Measurements from ENCODE around the gene C1QTNF3. TPM values are rescaled to one million over a fixed set of nuclear protein-coding genes. Genes with fewer than 3 reads are reported as not detected.

Gene C1QTNF3
- total RNA-seq, 2 donors from 2014 or later: 1.6 to 8.2 TPM

GRCh38 chr5:33995865-33996264, 47.1 kb downstream of the C1QTNF3 start:
- H3K9me3 ChIP-seq: no peaks in the 10 kb centered on the region

GRCh38 chr5:33994845-33995244, 48.2 kb downstream of the C1QTNF3 start:
- Histone ChIP-seq H3K36me3 (no peaks in the 10 kb centered on the region), H3K9me3 (no peaks in the 10 kb centered on the region), H3K4me3 (no peak overlapping the region), H3K4me1 (replicated peaks) (no peaks in the 10 kb centered on the region), H3K27ac (no peak overlapping the region), H3K27me3 (replicated peaks; ENCODE audit: insufficient read depth) (no peaks in the 10 kb centered on the region)
- WGBS: 67% methylated on average over 1 of the region's 1 CpG
- intact Hi-C loops (cut with DNase I): loop anchor here (5.0 kb wide), 1 partner anchor 932 kb away; the partner anchor contains the start of gene DNAJC21
- TF ChIP-seq POLR2AphosphoS5 (IDR thresholded peaks at IDR 0.05): no peak
- no peak for TF ChIP-seq POLR2A (IDR thresholded peaks at IDR 0.05)
- TF ChIP-seq CTCF (IDR thresholded peaks at IDR 0.05): no peak
- DNase-seq (ENCODE audit: low spot score): no peak

More at GRCh38 chr5:33995865-33996264, 47.1 kb downstream of the C1QTNF3 start:
- Histone ChIP-seq H3K27me3 (replicated peaks; ENCODE audit: insufficient read depth) (no peaks in the 10 kb centered on the region), H3K4me1 (replicated peaks) (no peaks in the 10 kb centered on the region), H3K36me3 (no peaks in the 10 kb centered on the region), H3K4me3 (no peak overlapping the region), H3K27ac (no peak overlapping the region)
- 60% methylated on average over 2 of the region's 2 CpGs for WGBS
- TF ChIP-seq POLR2AphosphoS5 (IDR thresholded peaks at IDR 0.05) (no peak), CTCF (IDR thresholded peaks at IDR 0.05) (no peak), POLR2A (IDR thresholded peaks at IDR 0.05) (no peak)
- intact Hi-C loops (cut with DNase I): loop anchor here (5.0 kb wide), 1 partner anchor 931 kb away; the partner anchor contains the start of gene DNAJC21
- DNase-seq (ENCODE audit: low spot score): no peak

- Histone ChIP-seq H3K9me3 (no peaks in the 10 kb centered on the region), H3K4me1 (replicated peaks) (no peaks in the 10 kb centered on the region), H3K4me3 (no peak overlapping the region), H3K27me3 (replicated peaks; ENCODE audit: insufficient read depth) (no peaks in the 10 kb centered on the region), H3K36me3 (no peaks in the 10 kb centered on the region), H3K27ac (no peak overlapping the region)
- TF ChIP-seq CTCF (IDR thresholded peaks at IDR 0.05): no peak
- intact Hi-C loops (cut with DNase I): no loop called here
- WGBS: 87% methylated on average over 2 of the region's 2 CpGs
- DNase-seq (ENCODE audit: low spot score): no peak
Observed at GRCh38 chr5:33992864-33993263, 50.1 kb downstream of the C1QTNF3 start.

- no peak overlapping the region for H3K4me3 ChIP-seq
- no peak for TF ChIP-seq POLR2AphosphoS5 (IDR thresholded peaks at IDR 0.05)
- no peak for TF ChIP-seq POLR2A (IDR thresholded peaks at IDR 0.05)
- no peak for TF ChIP-seq CTCF (IDR thresholded peaks at IDR 0.05)
- no peak for DNase-seq (ENCODE audit: low spot score)
- H3K9me3 ChIP-seq: no peaks in the 10 kb centered on the region
- H3K27ac ChIP-seq: no peak overlapping the region
- H3K36me3 ChIP-seq: no peaks in the 10 kb centered on the region
- intact Hi-C loops (cut with DNase I): no loop called here
- no peaks in the 10 kb centered on the region for H3K4me1 ChIP-seq (replicated peaks)
- WGBS: 97% methylated on average over 6 of the region's 6 CpGs
- no peaks in the 10 kb centered on the region for H3K27me3 ChIP-seq (replicated peaks; ENCODE audit: insufficient read depth)
Observed at GRCh38 chr5:33985447-33985846, 57.6 kb downstream of the C1QTNF3 start.

GRCh38 chr5:33984671-33985124, 58.3 kb downstream of the C1QTNF3 start, which contains the start of gene SLC45A2:
TSS of gene SLC45A2 (minus strand) at chr5:33984693. CDS start at chr5:33984583, 110 bp downstream.
- Histone ChIP-seq H3K9me3 (no peaks in the 10 kb centered on the region), H3K4me3 (no peak within 1 kb of the TSS), H3K4me1 (replicated peaks) (no peaks in the 10 kb centered on the region), H3K27ac (no peak within 1 kb of the TSS), H3K36me3 (no peaks in the 10 kb centered on the region), H3K27me3 (replicated peaks; ENCODE audit: insufficient read depth) (no peaks in the 10 kb centered on the region)
- TF ChIP-seq CTCF (IDR thresholded peaks at IDR 0.05): no peak
- no peak for TF ChIP-seq POLR2A (IDR thresholded peaks at IDR 0.05)
- TF ChIP-seq POLR2AphosphoS5 (IDR thresholded peaks at IDR 0.05): no peak
- 82% methylated on average over 7 of the region's 7 CpGs for WGBS
- no peak for DNase-seq (ENCODE audit: low spot score)
- intact Hi-C loops (cut with DNase I): no loop called here
